Transverse colon (tissue), 4 donors: Measurements from ENCODE around the gene C10orf71. TPM values are rescaled to one million over a fixed set of nuclear protein-coding genes. Genes with fewer than 3 reads are reported as not detected.

Experiments used
- DNase-seq: peaks from one replicate; pipeline ENCODE4 v3.0.0-alpha.2; 2019
- H3K27ac ChIP-seq, 4 donors: fragments of 200-600 bp; sonication (generic); 2 replicates each; pipeline ENCODE4 v1.5.1; 2016 to 2018; ENCODE audit warnings: inconsistent platforms in 4 of 4
- H3K27me3 ChIP-seq: fragments of 200-600 bp; sonication (generic); 2 replicates; pipeline ENCODE4 v1.5.1; 2017; ENCODE audit warnings: inconsistent platforms
- H3K36me3 ChIP-seq, 4 donors: fragments of 200-600 bp; sonication (generic); 2 replicates each; pipeline ENCODE4 v1.5.1; 2017 to 2019; ENCODE audit warnings: inconsistent platforms in 4 of 4
- H3K4me1 ChIP-seq, 4 donors: fragments of 200-600 bp; sonication (generic); 2 replicates each; pipeline ENCODE4 v1.5.1; 2017 to 2020; ENCODE audit warnings: inconsistent platforms in 4 of 4
- H3K4me3 ChIP-seq, 4 donors: fragments of 200-600 bp; sonication (generic); 1 replicate in 1 of 4; 2 replicates in 3 of 4; pipeline versions ENCODE4 v1.5.1 to v1.6.1; 2017 to 2019; ENCODE audit warnings: inconsistent platforms in 4 of 4
- H3K9me3 ChIP-seq, 2 donors: fragments of 200-600 bp; sonication (generic); 2 replicates each; pipeline ENCODE4 v1.5.1; 2017 to 2019; ENCODE audit warnings: inconsistent platforms in 2 of 2
- EP300 ChIP-seq: sonication (generic); formaldehyde crosslinking; IDR thresholded peaks from one replicate; pipeline ENCODE4 v1.6.1; 2017; ENCODE audit warnings: antibody characterized with exemption, low read depth
- POLR2A ChIP-seq: fragments of 450-650 bp; IDR thresholded peaks from one replicate; pipeline ENCODE4 v1.6.1; 2016; ENCODE audit warnings: antibody characterized with exemption, mild to moderate bottlenecking, moderate library complexity
- POLR2AphosphoS5 ChIP-seq, 3 donors: sonication (generic); formaldehyde crosslinking; IDR thresholded peaks; one replicate each; pipeline ENCODE4 v1.6.1; 2016; ENCODE audit warnings: antibody characterized with exemption in 3 of 3
- WGBS, 2 donors: methylation state at CpG; one replicate each; pipeline ENCODE4 v1.1.5; 2018; ENCODE audit warnings: low coverage in 1 of 2; 5-methylcytosine and 5-hydroxymethylcytosine counted together
- in situ Hi-C, 4 donors: fragments of 200-750 bp; cut with MboI; loops; one replicate each; pipeline versions ENCODE4 v1.15.0 to v1.15.1; 2017; ENCODE audit warnings: low sequenced_read_pairs in 3 of 4, low pct_ligation_motif_present in 1 of 4, low pct_unique_long_range_greater_than_20kb in 1 of 4
- intact Hi-C: fragments of 100-400 bp; cut with DNase I; formaldehyde crosslinking; loops from one replicate; pipeline ENCODE4 v1.15.1; 2023; ENCODE audit warnings: low total_unique reads
- total RNA-seq, 4 donors: library from RNA; depleted of rRNA; stranded (reverse); fragments of >200 nt; gene quantifications; one replicate each; pipeline ENCODE4 v1.1.0, GENCODE V29; 2016
- TF ChIP-seq, protein P1 (sequence below), 5 experiments: fragments of 200-600 bp in 3 of 5; fragments of 450-650 bp in 2 of 5; sonication (generic) in 3 of 5; IDR thresholded peaks; 1 replicate in 2 of 5; 2 replicates in 3 of 5; pipeline ENCODE4 v1.5.1; 2016 to 2017; ENCODE audit warnings: antibody characterized with exemption in 5 of 5, inconsistent platforms in 3 of 5, mild to moderate bottlenecking in 2 of 5, moderate library complexity in 1 of 5

The C10orf71 gene
- total RNA-seq, 4 donors from 2014 or later, result under 0.01 TPM; not detected in 3

GRCh38 chr10:49271346-49271745 lies 27.6 kb upstream of the C10orf71 start:
- no peak for DNase-seq
- H3K27me3 ChIP-seq, result no peaks in the 10 kb centered on the region
- in situ Hi-C loops, result no loop called here
- no peaks in the 10 kb centered on the region for H3K36me3 ChIP-seq
- intact Hi-C loops, result no loop called here
- H3K27ac ChIP-seq, result no peak overlapping the region
- no peak for TF ChIP-seq POLR2A
- no peak for TF ChIP-seq EP300
- TF ChIP-seq, protein P1, sequence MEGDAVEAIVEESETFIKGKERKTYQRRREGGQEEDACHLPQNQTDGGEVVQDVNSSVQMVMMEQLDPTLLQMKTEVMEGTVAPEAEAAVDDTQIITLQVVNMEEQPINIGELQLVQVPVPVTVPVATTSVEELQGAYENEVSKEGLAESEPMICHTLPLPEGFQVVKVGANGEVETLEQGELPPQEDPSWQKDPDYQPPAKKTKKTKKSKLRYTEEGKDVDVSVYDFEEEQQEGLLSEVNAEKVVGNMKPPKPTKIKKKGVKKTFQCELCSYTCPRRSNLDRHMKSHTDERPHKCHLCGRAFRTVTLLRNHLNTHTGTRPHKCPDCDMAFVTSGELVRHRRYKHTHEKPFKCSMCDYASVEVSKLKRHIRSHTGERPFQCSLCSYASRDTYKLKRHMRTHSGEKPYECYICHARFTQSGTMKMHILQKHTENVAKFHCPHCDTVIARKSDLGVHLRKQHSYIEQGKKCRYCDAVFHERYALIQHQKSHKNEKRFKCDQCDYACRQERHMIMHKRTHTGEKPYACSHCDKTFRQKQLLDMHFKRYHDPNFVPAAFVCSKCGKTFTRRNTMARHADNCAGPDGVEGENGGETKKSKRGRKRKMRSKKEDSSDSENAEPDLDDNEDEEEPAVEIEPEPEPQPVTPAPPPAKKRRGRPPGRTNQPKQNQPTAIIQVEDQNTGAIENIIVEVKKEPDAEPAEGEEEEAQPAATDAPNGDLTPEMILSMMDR (IDR thresholded peaks at IDR 0.05), result no peak
- TF ChIP-seq POLR2AphosphoS5 (IDR thresholded peaks at IDR 0.05), result no peak
- no peak overlapping the region for H3K4me3 ChIP-seq
- peaks cover 0 to 4% (median 0%) of the 10 kb centered on the region in 4 donors for H3K4me1 ChIP-seq
- peaks cover 0 to under 1% of the 10 kb centered on the region in 2 donors for H3K9me3 ChIP-seq
- WGBS, 2 donors, result 74% methylated on average over 11 of the region's 11 CpGs; no CpG with 5 or more reads in 1 of the 2 donors

DNA sequence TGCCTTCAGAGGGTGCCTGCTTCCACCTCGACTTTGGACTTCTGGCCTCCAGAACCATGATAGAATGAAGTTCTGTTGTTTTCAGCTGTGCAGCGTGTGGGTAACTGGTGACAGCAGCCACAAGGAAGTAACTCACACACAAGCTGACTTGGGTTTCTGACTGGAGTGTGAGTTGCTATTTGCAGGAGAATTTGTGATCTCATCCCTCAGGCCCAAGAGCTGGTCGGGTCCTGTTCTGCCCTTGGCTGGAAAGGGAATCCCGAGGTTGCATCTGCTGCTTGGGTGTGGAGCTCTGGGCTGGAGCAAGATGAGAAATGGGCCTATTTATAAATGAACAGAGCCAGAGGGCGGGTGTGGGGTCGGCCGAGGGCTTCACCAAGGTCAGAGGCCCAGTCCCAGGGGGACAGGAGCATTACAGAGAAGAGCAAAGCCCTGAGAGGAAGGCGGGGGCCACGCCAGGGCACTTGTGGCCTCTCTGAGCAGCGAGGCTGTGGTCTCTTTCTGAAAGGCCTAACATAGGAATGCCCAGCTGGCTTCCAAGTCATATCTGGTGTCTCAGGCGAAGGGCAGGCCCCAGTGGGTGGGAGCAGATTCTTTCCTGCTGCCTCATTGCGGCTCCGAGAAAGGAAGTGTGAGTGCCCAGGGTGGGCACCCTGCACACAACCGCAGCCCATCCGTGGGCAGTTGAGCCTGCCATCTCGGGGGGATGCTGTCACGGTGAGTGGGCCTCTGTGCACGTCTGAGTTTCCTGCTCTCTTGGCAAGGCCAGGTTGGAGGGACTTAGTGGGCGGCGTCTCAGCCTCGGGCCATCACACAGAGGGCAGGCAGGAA lies 26.5 kb upstream of the C10orf71 start:
- intact Hi-C loops, result no loop called here
- no peak overlapping the region for H3K27ac ChIP-seq

DNA sequence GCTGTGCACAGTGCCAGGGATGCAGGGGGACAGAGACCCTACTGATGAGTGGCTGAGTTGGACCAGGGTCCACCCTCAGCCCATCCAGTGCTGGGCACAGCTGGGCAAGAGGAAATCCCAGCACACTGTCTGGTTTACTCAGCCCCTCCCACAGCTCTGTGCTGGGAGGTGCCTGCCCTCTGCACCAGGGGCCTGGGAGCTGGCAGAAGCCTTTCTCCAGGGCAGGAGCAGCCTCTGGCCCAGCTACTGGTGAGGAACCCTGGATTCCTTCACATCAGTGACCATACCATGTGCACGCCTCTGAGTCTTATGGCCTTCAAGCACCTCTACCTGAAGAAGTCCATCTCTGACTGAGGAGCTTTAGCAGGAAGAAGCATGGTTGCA lies 25.9 kb upstream of the C10orf71 start:
- in situ Hi-C loops (no loop called here), intact Hi-C loops (no loop called here)
- Histone ChIP-seq H3K27ac (no peak overlapping the region), H3K4me3 (no peak overlapping the region), H3K4me1 (peaks cover 0 to 4% (median 0%) of the 10 kb centered on the region in 4 donors), H3K36me3 (no peaks in the 10 kb centered on the region), H3K27me3 (no peaks in the 10 kb centered on the region), H3K9me3 (no peaks in the 10 kb centered on the region)
- TF ChIP-seq POLR2A (no peak), POLR2AphosphoS5 (IDR thresholded peaks at IDR 0.05) (no peak), EP300 (no peak)
- TF ChIP-seq, protein P1 (IDR thresholded peaks at IDR 0.05), result no peak
- 89% methylated on average over 1 of the region's 1 CpG; no CpG with 5 or more reads in 1 of the 2 donors for WGBS, 2 donors
- no peak for DNase-seq

More for the DNA sequence above, 26.5 kb upstream of the C10orf71 start:
- TF ChIP-seq, protein P1 (IDR thresholded peaks at IDR 0.05), result no peak
- no peak for TF ChIP-seq EP300
- no peak for TF ChIP-seq POLR2AphosphoS5 (IDR thresholded peaks at IDR 0.05)
- no peak for TF ChIP-seq POLR2A
- Histone ChIP-seq H3K9me3 (no peaks in the 10 kb centered on the region), H3K4me1 (peaks cover 0 to 4% (median 0%) of the 10 kb centered on the region in 4 donors), H3K27me3 (no peaks in the 10 kb centered on the region), H3K4me3 (no peak overlapping the region), H3K36me3 (no peaks in the 10 kb centered on the region)
- no peak for DNase-seq
- in situ Hi-C loops, result no loop called here
- 51 to 55% methylated on average over 6 to 21 of the region's 21 CpGs for WGBS, 2 donors

GRCh38 chr10:49273626-49274025 lies 25.3 kb upstream of the C10orf71 start:
- no peak overlapping the region for H3K27ac ChIP-seq
- intact Hi-C loops (no loop called here), in situ Hi-C loops (no loop called here)
- TF ChIP-seq POLR2AphosphoS5 (IDR thresholded peaks at IDR 0.05) (no peak), POLR2A (no peak), EP300 (no peak)
- TF ChIP-seq, protein P1 (IDR thresholded peaks at IDR 0.05), result no peak
- H3K36me3 ChIP-seq, result no peaks in the 10 kb centered on the region
- peaks cover 0 to 4% (median 0%) of the 10 kb centered on the region in 4 donors for H3K4me1 ChIP-seq
- H3K27me3 ChIP-seq, result no peaks in the 10 kb centered on the region
- WGBS, 2 donors, result 65 to 86% methylated on average over 2 to 8 of the region's 8 CpGs
- no peak overlapping the region for H3K4me3 ChIP-seq
- DNase-seq, result no peak
- H3K9me3 ChIP-seq, result no peaks in the 10 kb centered on the region
